Activated CD4-positive, alpha-beta T cell treated with anti-CD3 and anti-CD28 coated beads, Interleukin-2, amount 50 U/mL, for 48 hours (primary cell): ENCODE results near the gene LPIN1.
"Not testable (repeated sequence)": the region's sequence is repeated elsewhere in the genome, so short reads cannot be mapped to it uniquely, and the experiment has no call there.

Source experiments
- DNase-seq, 2 experiments: peaks; one replicate each; pipeline ENCODE4 v3.0.0-alpha.2; 2020

The LPIN1 gene

GRCh38 chr2:11812466-11813248, 66.2 kb downstream of the LPIN1 start:
- DNase-seq = no peak

GRCh38 chr2:11813345-11813744, 66.9 kb downstream of the LPIN1 start:
- DNase-seq = not testable (repeated sequence)

- DNase-seq = no peak
Observed at GRCh38 chr2:11813951-11814350, 67.5 kb downstream of the LPIN1 start.

- DNase-seq = no peak
Observed at GRCh38 chr2:11814979-11815510, 68.6 kb downstream of the LPIN1 start.

GRCh38 chr2:11816935-11817334, 70.5 kb downstream of the LPIN1 start:
- DNase-seq = not testable (repeated sequence)

GRCh38 chr2:11819235-11819729, 72.8 kb downstream of the LPIN1 start:
- no peak for DNase-seq

GRCh38 chr2:11820650-11821049, 74.2 kb downstream of the LPIN1 start:
- DNase-seq = no peak

GRCh38 chr2:11821705-11822104, 75.3 kb downstream of the LPIN1 start:
- no peak for DNase-seq

GRCh38 chr2:11822359-11822745, 75.9 kb downstream of the LPIN1 start:
- DNase-seq = not testable (repeated sequence)

GRCh38 chr2:11822746-11823451, 76.5 kb downstream of the LPIN1 start:
- no peak for DNase-seq

- DNase-seq = no peak
Observed at GRCh38 chr2:11824901-11825828, 78.7 kb downstream of the LPIN1 start.

- DNase-seq = peak; percentile 42 to 66
Observed at GRCh38 chr2:11827547-11827946, 81.1 kb downstream of the LPIN1 start.

GRCh38 chr2:11828933-11829323, 82.5 kb downstream of the LPIN1 start:
- no peak for DNase-seq

GRCh38 chr2:11829324-11829946, 83.0 kb downstream of the LPIN1 start:
- peak; percentile 62 to 69 for DNase-seq

GRCh38 chr2:11829947-11830707, 83.7 kb downstream of the LPIN1 start:
- peak; percentile 46 to 66 for DNase-seq

- no peak for DNase-seq
Observed at GRCh38 chr2:11830708-11831301, 84.4 kb downstream of the LPIN1 start.

GRCh38 chr2:11831415-11831814, 85.0 kb downstream of the LPIN1 start:
- no peak for DNase-seq

GRCh38 chr2:11832531-11832930, 86.1 kb downstream of the LPIN1 start:
- no peak for DNase-seq

- no peak for DNase-seq
Observed at GRCh38 chr2:11833601-11834000, 87.2 kb downstream of the LPIN1 start.

GRCh38 chr2:11835403-11835802, 89.0 kb downstream of the LPIN1 start:
- no peak for DNase-seq

- DNase-seq = no peak
Observed at GRCh38 chr2:11836647-11837219, 90.3 kb downstream of the LPIN1 start.
